ENCODE results near the gene LAPTM5. TPM values are rescaled to one million over a fixed set of nuclear protein-coding genes. Genes with fewer than 3 reads are reported as not detected.

LAPTM5 gene
- total RNA-seq, 6 donors from 2014 or later: 148 to 624 (median 225) TPM

GRCh38 chr1:30753118-30753517, 4.5 kb downstream of the LAPTM5 start:
- Histone ChIP-seq H3K27me3 (no peaks in the 10 kb centered on the region), H3K4me1 (peaks cover 21 to 69% (median 47%) of the 10 kb centered on the region in 4 donors), H3K27ac (peak overlapping the region; percentile 62 to 94 (median 92)), H3K4me3 (peak overlapping the region in 2 of 4 donors; percentile 51 to 58), H3K9me3 (no peaks in the 10 kb centered on the region), H3K36me3 (peaks cover 0 to 4% (median 0%) of the 10 kb centered on the region in 4 donors)
- DNase-seq (no peak), ATAC-seq (ENCODE audit: low FRiP score in 2 of 2) (no peak)
- WGBS, 2 donors: 46 to 50% methylated on average over 3 of the region's 3 CpGs
- TF ChIP-seq POLR2AphosphoS5 (IDR thresholded peaks at IDR 0.05) (no peak), POLR2A (IDR thresholded peaks at IDR 0.05) (no peak), EP300 (IDR thresholded peaks at IDR 0.05) (no peak), CTCF (IDR thresholded peaks at IDR 0.05) (no peak)

GRCh38 chr1:30752651-30752908, 5.0 kb downstream of the LAPTM5 start:
- Histone ChIP-seq H3K27me3 (no peaks in the 10 kb centered on the region), H3K36me3 (peaks cover 0 to 4% (median 0%) of the 10 kb centered on the region in 4 donors), H3K4me1 (peaks cover 18 to 69% (median 48%) of the 10 kb centered on the region in 4 donors), H3K27ac (peak overlapping the region in 3 of 4 donors; percentile 91 to 94 (median 92)), H3K9me3 (no peaks in the 10 kb centered on the region), H3K4me3 (peak overlapping the region in 1 of 4 donors; percentile 58)
- TF ChIP-seq EP300 (IDR thresholded peaks at IDR 0.05): no peak
- no peak for TF ChIP-seq CTCF (IDR thresholded peaks at IDR 0.05)
- no peak for TF ChIP-seq POLR2AphosphoS5 (IDR thresholded peaks at IDR 0.05)
- no peak for TF ChIP-seq POLR2A (IDR thresholded peaks at IDR 0.05)
- 73 to 81% methylated on average over 9 of the region's 9 CpGs for WGBS, 2 donors
- DNase-seq (no peak), ATAC-seq (ENCODE audit: low FRiP score in 2 of 2) (no peak)

GRCh38 chr1:30751830-30752650, 5.5 kb downstream of the LAPTM5 start:
- Histone ChIP-seq H3K27me3 (no peaks in the 10 kb centered on the region), H3K27ac (peak overlapping the region in 2 of 4 donors; percentile 92 to 94), H3K4me1 (peaks cover 18 to 71% (median 54%) of the 10 kb centered on the region in 4 donors), H3K9me3 (no peaks in the 10 kb centered on the region), H3K4me3 (no peak overlapping the region), H3K36me3 (peaks cover 0 to 4% (median 0%) of the 10 kb centered on the region in 4 donors)
- no peak for ATAC-seq (ENCODE audit: low FRiP score in 2 of 2)
- no peak for TF ChIP-seq POLR2A (IDR thresholded peaks at IDR 0.05)
- TF ChIP-seq EP300 (IDR thresholded peaks at IDR 0.05): no peak
- no peak for TF ChIP-seq CTCF (IDR thresholded peaks at IDR 0.05)
- no peak for TF ChIP-seq POLR2AphosphoS5 (IDR thresholded peaks at IDR 0.05)
- 81 to 85% methylated on average over 8 of the region's 8 CpGs for WGBS, 2 donors
- DNase-seq: no peak

DNA sequence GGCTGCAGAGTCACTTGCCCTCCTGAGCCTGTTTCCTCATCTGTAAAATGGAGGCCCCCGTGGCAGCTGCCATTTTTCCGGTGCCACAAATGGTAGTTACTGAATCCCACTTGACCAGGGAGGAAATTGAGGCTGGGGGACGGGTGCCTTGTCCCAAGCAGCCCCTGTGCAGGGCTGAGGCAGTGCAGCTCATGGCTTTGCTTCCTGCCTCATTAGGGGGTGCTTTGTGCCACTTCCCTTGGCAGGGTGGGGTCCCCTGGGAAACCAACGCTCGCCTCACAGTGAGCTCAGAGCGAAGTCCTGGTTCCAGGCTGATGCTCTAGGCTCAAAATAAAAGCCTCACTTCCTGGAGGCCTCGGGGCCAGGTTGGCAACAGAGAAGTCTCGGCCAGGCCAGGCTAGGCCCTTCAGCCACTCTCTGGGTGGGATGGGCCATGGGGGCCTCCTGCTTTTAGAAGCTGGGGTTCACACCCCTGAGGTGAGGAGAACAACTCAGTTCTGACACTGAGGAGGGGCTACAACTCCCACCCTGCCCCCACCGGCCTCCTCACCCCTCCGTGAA, 6.8 kb downstream of the LAPTM5 start:
- Histone ChIP-seq H3K27me3 (no peaks in the 10 kb centered on the region), H3K27ac (peak overlapping the region; percentile 8 to 94 (median 52)), H3K4me1 (peaks cover 29 to 76% (median 64%) of the 10 kb centered on the region in 4 donors), H3K4me3 (no peak overlapping the region), H3K9me3 (no peaks in the 10 kb centered on the region), H3K36me3 (peaks cover 0 to 4% (median 0%) of the 10 kb centered on the region in 4 donors)
- WGBS, 2 donors: 63 to 68% methylated on average over 3 to 10 of the region's 10 CpGs
- TF ChIP-seq POLR2A (IDR thresholded peaks at IDR 0.05): no peak
- no peak for TF ChIP-seq POLR2AphosphoS5 (IDR thresholded peaks at IDR 0.05)
- TF ChIP-seq EP300 (IDR thresholded peaks at IDR 0.05): no peak
- no peak for TF ChIP-seq CTCF (IDR thresholded peaks at IDR 0.05)
- peak in 1 of 2 donors; percentile 24 for DNase-seq
- no peak for ATAC-seq (ENCODE audit: low FRiP score in 2 of 2)

Data from upper lobe of left lung (tissue), 6 donors.